ENCODE measurements around the gene RCAN1.

DNA sequence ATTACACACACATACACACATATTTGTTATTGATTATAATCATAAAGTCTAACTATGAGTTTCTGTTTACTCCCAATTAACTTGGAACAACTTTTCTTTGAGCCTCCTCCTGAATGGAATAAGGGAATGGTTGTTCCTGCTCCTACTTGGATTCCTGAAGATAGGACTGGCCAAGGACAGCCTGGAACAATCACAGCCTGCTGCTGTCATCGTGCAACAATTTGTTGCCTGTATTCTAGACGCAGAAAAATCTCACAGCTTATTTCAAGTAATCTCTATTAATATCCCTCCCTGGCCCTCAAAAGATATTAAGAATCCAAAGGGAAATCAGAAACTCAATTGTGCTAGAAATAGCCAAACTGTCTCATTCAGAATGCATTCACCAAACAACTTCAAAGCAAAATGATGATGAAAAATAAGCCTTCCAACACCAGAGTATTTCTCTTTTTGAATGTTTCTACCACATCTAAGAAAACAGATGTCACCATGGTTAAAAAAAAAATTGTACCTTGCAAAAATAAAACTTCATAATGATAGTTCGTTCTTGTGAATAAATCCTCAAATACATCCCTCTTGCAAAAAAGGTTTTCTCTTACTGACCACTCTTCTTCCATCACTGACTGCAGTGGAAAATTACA, 30.9 kb downstream of the RCAN1 start:
- TF ChIP-seq POLR2A (IDR thresholded peaks at IDR 0.05): no peak
- TF ChIP-seq CTCF (IDR thresholded peaks at IDR 0.05): no peak
